ENCODE measurements around the gene CHAF1B. TPM values are rescaled to one million over a fixed set of nuclear protein-coding genes. Genes with fewer than 3 reads are reported as not detected.

The CHAF1B gene
- total RNA-seq, 6 experiments from 2014 or later: 0.27 to 2.1 (median 0.72) TPM

DNA sequence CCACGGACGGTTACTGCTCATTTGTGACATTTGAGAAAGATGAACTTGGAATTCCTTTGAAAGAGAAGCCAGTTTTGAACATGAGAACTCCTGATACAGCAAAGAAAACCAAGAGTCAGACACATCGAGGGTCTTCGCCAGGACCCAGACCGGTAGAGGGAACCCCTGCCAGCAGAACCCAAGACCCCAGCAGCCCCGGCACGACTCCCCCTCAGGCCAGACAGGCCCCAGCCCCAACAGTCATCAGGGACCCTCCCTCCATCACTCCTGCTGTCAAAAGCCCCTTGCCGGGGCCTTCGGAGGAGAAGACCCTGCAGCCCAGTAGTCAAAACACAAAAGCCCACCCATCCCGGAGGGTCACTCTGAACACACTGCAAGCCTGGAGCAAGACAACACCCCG, 27.7 kb downstream of the CHAF1B start:
- Histone ChIP-seq H3K9me3 (no peaks in the 10 kb centered on the region), H3K27me3 (no peaks in the 10 kb centered on the region), H3K4me1 (no peaks in the 10 kb centered on the region), H3K4me3 (no peak overlapping the region), H3K27ac (no peak overlapping the region), H3K36me3 (no peaks in the 10 kb centered on the region)
- TF ChIP-seq, protein P1, sequence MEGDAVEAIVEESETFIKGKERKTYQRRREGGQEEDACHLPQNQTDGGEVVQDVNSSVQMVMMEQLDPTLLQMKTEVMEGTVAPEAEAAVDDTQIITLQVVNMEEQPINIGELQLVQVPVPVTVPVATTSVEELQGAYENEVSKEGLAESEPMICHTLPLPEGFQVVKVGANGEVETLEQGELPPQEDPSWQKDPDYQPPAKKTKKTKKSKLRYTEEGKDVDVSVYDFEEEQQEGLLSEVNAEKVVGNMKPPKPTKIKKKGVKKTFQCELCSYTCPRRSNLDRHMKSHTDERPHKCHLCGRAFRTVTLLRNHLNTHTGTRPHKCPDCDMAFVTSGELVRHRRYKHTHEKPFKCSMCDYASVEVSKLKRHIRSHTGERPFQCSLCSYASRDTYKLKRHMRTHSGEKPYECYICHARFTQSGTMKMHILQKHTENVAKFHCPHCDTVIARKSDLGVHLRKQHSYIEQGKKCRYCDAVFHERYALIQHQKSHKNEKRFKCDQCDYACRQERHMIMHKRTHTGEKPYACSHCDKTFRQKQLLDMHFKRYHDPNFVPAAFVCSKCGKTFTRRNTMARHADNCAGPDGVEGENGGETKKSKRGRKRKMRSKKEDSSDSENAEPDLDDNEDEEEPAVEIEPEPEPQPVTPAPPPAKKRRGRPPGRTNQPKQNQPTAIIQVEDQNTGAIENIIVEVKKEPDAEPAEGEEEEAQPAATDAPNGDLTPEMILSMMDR (IDR thresholded peaks at IDR 0.05): no peak
- no peak for TF ChIP-seq POLR2A (IDR thresholded peaks at IDR 0.05)
- ATAC-seq (no peak), DNase-seq (peak in 1 of 3 donors; percentile 24)
- WGBS (ENCODE audit: insufficient coverage, low coverage, low lambda C conversion rate, missing lambda C conversion rate): 70% methylated on average over 4 of the region's 11 CpGs
- intact Hi-C loops (cut with DNase I): no loop called here

DNA sequence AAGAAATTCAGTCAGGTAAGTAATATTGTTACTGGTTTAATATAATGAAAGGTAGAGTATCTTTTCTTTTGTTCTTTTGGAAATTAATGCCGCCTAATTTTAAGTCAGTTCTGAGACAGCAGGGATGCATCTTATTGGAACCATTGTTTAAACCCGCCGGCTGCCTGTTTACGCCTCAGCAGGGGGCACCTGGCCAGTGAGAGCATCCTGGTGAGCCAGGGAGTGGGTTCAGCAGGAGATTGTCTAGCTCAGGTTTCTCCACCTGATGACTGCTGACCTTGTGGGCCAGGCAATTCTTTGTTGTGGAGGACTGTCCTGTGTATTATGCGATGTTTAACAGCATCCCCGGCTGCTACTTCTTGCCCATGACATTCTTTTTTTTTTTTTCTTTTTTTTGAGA, 30.2 kb downstream of the CHAF1B start:
- 96% methylated on average over 5 of the region's 6 CpGs for WGBS (ENCODE audit: insufficient coverage, low coverage, low lambda C conversion rate, missing lambda C conversion rate)
- no peaks in the 10 kb centered on the region for H3K9me3 ChIP-seq
- no peak for ATAC-seq
- H3K4me3 ChIP-seq: no peak overlapping the region
- TF ChIP-seq, protein P1 (IDR thresholded peaks at IDR 0.05): no peak
- no peak for TF ChIP-seq POLR2A (IDR thresholded peaks at IDR 0.05)
- no peaks in the 10 kb centered on the region for H3K4me1 ChIP-seq
- H3K27ac ChIP-seq: no peak overlapping the region
- no peaks in the 10 kb centered on the region for H3K27me3 ChIP-seq
- peak in 1 of 3 donors; percentile 5 for DNase-seq
- no peaks in the 10 kb centered on the region for H3K36me3 ChIP-seq
- intact Hi-C loops (cut with DNase I): no loop called here

DNA sequence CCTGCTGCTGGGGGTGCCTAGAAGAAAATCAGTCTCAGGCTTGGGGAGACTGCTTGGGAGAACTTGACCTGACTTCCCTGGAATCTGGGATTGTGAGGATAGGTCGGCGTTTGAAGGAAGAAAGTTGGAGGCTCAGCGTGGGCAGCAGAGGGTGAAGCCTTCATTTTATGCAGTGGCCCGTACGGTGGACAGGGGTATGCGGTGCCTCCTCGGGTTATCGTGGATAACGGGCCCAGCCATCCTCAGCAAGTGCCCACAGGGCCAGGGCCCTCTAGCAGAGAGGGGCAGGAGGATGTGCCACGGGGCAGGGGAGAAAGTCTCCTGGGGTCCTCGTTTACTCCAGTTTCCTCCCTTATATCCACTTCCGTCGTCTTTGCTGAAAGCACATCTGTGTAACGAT, 34.0 kb downstream of the CHAF1B start:
- Histone ChIP-seq H3K4me3 (no peak overlapping the region), H3K27ac (no peak overlapping the region), H3K4me1 (peaks cover 0 to 5% (median 0%) of the 10 kb centered on the region in 4 donors), H3K9me3 (no peaks in the 10 kb centered on the region), H3K36me3 (no peaks in the 10 kb centered on the region), H3K27me3 (no peaks in the 10 kb centered on the region)
- DNase-seq: peak in 2 of 3 donors; percentile 33 to 42
- ATAC-seq: no peak
- intact Hi-C loops (cut with DNase I): no loop called here
- WGBS (ENCODE audit: insufficient coverage, low coverage, low lambda C conversion rate, missing lambda C conversion rate): 81% methylated on average over 6 of the region's 14 CpGs
- TF ChIP-seq POLR2A (IDR thresholded peaks at IDR 0.05): no peak
- TF ChIP-seq, protein P1 (IDR thresholded peaks at IDR 0.05): no peak

DNA sequence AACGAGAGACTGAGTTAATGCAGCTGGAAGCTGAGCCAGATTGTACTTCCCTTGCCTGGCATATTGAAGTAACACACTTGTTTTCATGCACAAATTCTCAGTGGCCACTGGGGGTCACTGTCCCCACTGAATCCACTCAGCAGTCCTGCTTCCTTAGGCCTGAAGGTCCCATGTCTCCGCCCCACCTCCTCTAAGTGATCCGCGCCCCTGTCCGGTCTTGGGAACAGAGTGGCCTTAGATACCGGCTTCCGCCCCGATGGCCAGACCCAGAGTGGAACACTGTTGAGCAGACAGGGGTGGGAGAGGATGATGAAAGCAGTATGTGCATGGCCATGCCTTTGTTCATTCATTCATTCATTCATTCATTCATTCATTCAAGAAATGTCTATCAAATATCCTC, 34.8 kb downstream of the CHAF1B start:
- DNase-seq: peak; percentile 78 to 85 (median 80)
- peaks cover 0 to 5% (median 0%) of the 10 kb centered on the region in 4 donors for H3K4me1 ChIP-seq
- intact Hi-C loops (cut with DNase I): loop anchor here (5.0 to 10.0 kb wide), 3 partner anchors 55 to 175 kb away; no protein-coding TSS in a partner anchor
- no peaks in the 10 kb centered on the region for H3K27me3 ChIP-seq
- ATAC-seq: peak; percentile 91 to 94 (median 92)
- TF ChIP-seq, protein P1 (IDR thresholded peaks at IDR 0.05): peak; percentile 82 to 86 (median 82)
- TF ChIP-seq POLR2A (IDR thresholded peaks at IDR 0.05): no peak
- no peak overlapping the region for H3K27ac ChIP-seq
- H3K4me3 ChIP-seq: no peak overlapping the region
- WGBS (ENCODE audit: insufficient coverage, low coverage, low lambda C conversion rate, missing lambda C conversion rate): 10% methylated on average over 4 of the region's 8 CpGs
- H3K36me3 ChIP-seq: no peaks in the 10 kb centered on the region
- no peaks in the 10 kb centered on the region for H3K9me3 ChIP-seq

All from right lobe of liver (tissue), 6 donors.